ENCODE data around the gene DHX35.
"Not testable (repeated sequence)": the region's sequence is repeated elsewhere in the genome, so short reads cannot be mapped to it uniquely, and the experiment has no call there.

DHX35 gene

DNA sequence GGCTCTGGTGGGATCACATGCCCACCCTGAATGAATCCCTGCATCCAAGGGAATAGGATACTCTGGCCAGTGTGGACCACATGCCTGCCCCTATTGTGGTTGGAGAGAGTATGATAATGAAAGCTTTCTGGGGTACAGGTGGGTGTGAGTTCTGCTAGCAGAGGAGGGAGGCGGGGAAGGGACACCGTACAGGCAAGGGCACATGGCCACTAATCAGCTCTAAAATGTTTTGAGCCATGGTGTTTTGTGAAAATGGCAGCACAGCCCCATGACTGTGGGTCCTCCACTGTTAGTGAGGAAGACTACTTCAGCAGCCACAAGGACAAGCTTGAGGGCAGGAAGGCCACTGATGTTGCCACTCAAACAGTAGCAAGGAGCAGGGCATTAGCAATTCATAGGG is 11.9 kb upstream of the DHX35 start:
- DNase-seq (ENCODE audit: extremely low read depth, low read depth), result no peak
- TF ChIP-seq, protein P1, sequence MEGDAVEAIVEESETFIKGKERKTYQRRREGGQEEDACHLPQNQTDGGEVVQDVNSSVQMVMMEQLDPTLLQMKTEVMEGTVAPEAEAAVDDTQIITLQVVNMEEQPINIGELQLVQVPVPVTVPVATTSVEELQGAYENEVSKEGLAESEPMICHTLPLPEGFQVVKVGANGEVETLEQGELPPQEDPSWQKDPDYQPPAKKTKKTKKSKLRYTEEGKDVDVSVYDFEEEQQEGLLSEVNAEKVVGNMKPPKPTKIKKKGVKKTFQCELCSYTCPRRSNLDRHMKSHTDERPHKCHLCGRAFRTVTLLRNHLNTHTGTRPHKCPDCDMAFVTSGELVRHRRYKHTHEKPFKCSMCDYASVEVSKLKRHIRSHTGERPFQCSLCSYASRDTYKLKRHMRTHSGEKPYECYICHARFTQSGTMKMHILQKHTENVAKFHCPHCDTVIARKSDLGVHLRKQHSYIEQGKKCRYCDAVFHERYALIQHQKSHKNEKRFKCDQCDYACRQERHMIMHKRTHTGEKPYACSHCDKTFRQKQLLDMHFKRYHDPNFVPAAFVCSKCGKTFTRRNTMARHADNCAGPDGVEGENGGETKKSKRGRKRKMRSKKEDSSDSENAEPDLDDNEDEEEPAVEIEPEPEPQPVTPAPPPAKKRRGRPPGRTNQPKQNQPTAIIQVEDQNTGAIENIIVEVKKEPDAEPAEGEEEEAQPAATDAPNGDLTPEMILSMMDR (IDR thresholded peaks at IDR 0.05; ENCODE audit: low read depth, low read length, missing control alignments), result no peak
- no peak overlapping the region for H3K4me3 ChIP-seq (replicated peaks; ENCODE audit: low read depth, low read length)

- no peak overlapping the region for H3K4me3 ChIP-seq (replicated peaks; ENCODE audit: low read depth, low read length)
- TF ChIP-seq, protein P1 (IDR thresholded peaks at IDR 0.05; ENCODE audit: low read depth, low read length, missing control alignments), result no peak
- no peak for DNase-seq (ENCODE audit: extremely low read depth, low read depth)
Measured at GRCh38 chr20:38951611-38952010, 10.5 kb upstream of the DHX35 start.

DNA sequence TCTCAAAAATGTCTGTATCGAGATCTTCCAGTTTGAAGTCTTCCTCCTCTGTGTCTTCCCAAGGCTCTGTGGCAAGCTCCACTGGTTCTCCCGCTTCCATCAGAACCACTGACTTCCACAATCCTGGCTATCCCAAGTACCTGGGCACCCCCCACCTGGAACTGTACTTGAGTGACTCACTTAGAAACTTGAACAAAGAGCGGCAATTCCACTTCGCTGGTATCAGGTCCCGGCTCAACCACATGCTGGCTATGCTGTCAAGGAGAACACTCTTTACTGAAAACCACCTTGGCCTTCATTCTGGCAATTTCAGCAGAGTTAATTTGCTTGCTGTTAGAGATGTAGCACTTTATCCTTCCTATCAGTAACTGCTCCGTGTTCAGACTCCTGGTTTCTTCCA is 10.0 kb upstream of the DHX35 start:
- no peak overlapping the region for H3K4me3 ChIP-seq (replicated peaks; ENCODE audit: low read depth, low read length)
- TF ChIP-seq, protein P1 (IDR thresholded peaks at IDR 0.05; ENCODE audit: low read depth, low read length, missing control alignments), result no peak
- no peak for DNase-seq (ENCODE audit: extremely low read depth, low read depth)

- H3K4me3 ChIP-seq (replicated peaks; ENCODE audit: low read depth, low read length), result no peak overlapping the region
- no peak for DNase-seq (ENCODE audit: extremely low read depth, low read depth)
- TF ChIP-seq, protein P1 (IDR thresholded peaks at IDR 0.05; ENCODE audit: low read depth, low read length, missing control alignments), result no peak
Measured at GRCh38 chr20:38953630-38954340, 8.4 kb upstream of the DHX35 start.

DNA sequence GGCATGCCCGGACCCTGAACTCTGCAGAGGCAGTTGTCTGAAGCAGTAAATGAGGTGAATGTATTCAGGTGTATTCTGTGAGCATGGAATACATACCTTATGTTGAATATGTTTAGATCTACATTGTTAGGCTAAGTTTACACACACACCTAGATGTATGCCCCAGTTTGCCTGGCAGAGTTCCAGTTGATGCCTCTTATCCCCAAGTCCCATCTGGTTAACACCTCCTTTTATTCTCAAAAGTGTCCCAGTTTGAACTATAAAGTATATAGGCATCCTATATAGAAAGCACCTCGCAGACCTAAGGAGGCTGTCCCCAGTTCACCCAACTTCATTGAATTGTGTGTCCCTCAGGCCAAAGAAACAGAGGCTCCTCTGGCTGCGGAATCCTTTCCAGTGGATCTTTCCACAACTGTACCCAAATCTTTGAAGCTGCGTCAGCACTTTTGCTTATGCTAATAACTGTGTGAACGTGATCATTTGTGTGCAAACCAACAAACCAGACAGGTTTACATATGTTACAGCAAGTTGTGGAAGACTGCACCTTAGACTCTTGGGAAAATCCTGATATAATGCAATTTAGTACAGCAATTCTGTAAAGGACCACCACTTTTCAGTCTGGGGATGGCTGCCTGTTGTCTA is 4.8 kb upstream of the DHX35 start:
- no peak overlapping the region for H3K4me3 ChIP-seq (replicated peaks; ENCODE audit: low read depth, low read length)
- DNase-seq (ENCODE audit: extremely low read depth, low read depth), result no peak
- TF ChIP-seq, protein P1 (IDR thresholded peaks at IDR 0.05; ENCODE audit: low read depth, low read length, missing control alignments), result no peak

- no peak for DNase-seq (ENCODE audit: extremely low read depth, low read depth)
- TF ChIP-seq, protein P1 (IDR thresholded peaks at IDR 0.05; ENCODE audit: low read depth, low read length, missing control alignments), result no peak
- no peak overlapping the region for H3K4me3 ChIP-seq (replicated peaks; ENCODE audit: low read depth, low read length)
Measured at GRCh38 chr20:38957915-38958485, 4.1 kb upstream of the DHX35 start.

- not testable (repeated sequence) for H3K4me3 ChIP-seq (replicated peaks; ENCODE audit: low read depth, low read length); DNase-seq (ENCODE audit: extremely low read depth, low read depth)
Measured at GRCh38 chr20:38960187-38960687, 1.9 kb upstream of the DHX35 start.
